Superior temporal gyrus (tissue), 1 donor: ENCODE results near the gene PRDM5.
A peak's percentile ranks its signal among the peaks of the same experiment; 100 is the strongest.
"Not testable (repeated sequence)": the region's sequence is repeated elsewhere in the genome, so short reads cannot be mapped to it uniquely, and the experiment has no call there.

ENCODE experiments used
- DNase-seq: peaks from one replicate; pipeline ENCODE4 v3.0.0-alpha.2; 2016; ENCODE audit errors: extremely low spot score

The PRDM5 gene

GRCh38 chr4:120754590-120754989 is 167.9 kb downstream of the PRDM5 start:
- no peak for DNase-seq

DNA sequence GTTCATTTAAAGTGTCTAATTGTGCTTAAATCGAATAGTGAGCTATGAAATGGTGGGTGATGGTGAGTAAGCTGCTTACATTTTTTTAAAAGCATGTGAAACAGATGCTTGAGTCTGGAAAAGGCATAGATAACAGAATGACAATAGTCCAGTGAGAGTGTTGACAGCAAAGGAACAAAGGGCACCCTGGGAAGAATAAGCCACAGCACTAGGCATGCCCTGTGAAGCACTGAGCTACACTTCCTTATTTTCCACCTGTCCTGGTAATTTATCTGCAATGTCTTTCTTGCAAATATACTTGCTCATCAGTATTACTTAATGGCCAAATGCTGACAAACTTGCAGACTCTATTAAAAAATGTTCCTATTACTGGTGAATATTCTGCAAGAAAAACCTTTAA is 168.7 kb downstream of the PRDM5 start:
- DNase-seq, result no peak

DNA sequence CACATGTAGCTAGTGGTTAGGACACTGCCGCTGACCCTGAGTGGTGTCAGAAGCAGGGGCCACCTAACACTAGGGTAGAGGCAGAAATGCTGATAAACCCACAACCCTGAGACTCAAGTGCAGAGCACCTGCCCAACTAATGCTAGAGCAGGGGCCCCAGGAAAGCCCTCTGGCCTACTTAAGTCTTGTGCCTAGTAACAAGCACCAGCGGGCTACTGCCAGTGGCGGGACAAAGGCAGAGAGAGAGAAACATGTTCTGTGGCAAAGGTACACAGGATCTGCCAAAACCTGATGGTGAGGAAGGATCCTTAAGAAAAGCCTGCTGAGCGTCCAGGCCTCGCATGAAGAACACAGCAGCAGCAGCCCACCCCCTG is 172.4 kb downstream of the PRDM5 start:
- no peak for DNase-seq

- no peak for DNase-seq
Measured at GRCh38 chr4:120749445-120750151, 172.9 kb downstream of the PRDM5 start.

DNA sequence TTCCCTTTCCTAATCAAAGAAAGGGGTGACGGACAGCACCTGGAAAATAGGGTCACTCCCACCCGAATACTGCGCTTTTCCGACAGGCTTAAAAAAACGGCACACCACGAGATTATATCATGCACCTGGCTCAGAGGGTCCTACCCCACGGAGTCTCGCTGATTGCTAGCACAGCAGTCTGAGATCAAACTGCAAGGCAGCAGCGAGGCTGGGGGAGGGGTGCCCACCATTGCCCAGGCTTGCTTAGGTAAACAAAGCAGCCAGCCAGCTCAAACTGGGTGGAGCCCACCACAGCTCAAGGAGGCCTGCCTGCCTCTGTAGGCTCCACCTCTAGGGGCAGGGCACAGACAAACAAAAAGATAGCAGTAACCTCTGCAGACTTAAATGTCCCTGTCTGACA is 180.9 kb downstream of the PRDM5 start:
- DNase-seq, result not testable (repeated sequence)

GRCh38 chr4:120736312-120736711 is 186.2 kb downstream of the PRDM5 start:
- no peak for DNase-seq

DNA sequence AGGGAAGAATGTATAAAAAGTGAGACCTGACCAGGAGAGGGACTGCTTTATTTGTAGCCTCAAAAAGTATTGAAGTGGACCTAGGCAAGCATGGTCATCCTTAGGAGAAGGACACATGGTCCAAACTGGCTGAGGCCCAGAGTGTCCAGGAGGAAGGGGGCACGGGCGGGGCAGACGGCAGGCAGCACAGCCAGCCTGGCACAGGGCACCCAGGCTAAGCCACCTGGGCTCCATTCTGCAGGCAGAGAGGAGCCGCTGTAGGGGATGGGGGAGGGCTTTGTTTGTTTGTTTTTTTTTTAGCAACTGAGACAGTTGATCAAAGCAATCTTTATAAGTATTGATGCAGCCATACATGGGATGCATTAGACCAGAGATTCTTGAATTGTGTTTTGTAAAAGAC is 188.6 kb downstream of the PRDM5 start:
- no peak for DNase-seq

DNA sequence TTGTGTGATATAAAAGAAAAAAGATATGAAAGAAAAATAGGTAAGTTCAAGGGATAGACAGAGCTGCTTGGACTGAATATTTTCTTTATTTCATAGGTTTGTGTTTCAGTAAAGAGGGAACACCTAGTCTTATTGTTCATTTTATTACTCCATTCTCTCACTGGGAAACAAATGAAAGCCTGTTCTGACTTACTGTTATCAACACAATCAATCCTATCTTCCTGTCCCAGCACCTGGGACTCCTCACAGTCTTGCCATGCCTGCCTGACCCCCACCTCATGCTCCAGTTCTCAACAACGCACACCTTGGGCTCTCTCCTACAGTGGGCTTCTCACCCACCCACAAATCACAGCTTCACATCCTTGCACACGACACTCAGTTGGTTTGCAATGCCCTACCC is 189.5 kb downstream of the PRDM5 start:
- no peak for DNase-seq

DNA sequence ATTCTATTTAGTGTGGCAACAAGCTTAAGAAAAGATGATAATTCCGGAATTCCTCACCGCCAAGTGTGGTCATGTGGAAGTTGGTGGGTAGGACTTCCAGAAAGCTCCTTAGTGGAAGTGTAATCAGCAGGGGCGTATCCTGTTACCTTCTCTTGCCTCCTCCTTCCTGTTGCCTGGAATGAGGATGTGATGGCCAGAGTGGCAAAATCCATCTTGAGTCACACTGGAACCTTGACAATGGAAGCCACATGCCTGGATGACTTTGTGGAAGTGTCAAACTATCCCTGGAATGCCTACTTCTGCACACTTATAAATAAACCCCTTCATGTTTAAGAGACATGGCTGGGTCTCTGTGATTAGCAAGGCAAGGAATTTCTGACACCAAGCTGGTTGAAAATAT is 191.0 kb downstream of the PRDM5 start:
- DNase-seq, result no peak

- DNase-seq, result no peak
Measured at GRCh38 chr4:120730777-120731320, 191.7 kb downstream of the PRDM5 start.

- DNase-seq, result no peak
Measured at GRCh38 chr4:120728892-120729675, 193.4 kb downstream of the PRDM5 start.

DNA sequence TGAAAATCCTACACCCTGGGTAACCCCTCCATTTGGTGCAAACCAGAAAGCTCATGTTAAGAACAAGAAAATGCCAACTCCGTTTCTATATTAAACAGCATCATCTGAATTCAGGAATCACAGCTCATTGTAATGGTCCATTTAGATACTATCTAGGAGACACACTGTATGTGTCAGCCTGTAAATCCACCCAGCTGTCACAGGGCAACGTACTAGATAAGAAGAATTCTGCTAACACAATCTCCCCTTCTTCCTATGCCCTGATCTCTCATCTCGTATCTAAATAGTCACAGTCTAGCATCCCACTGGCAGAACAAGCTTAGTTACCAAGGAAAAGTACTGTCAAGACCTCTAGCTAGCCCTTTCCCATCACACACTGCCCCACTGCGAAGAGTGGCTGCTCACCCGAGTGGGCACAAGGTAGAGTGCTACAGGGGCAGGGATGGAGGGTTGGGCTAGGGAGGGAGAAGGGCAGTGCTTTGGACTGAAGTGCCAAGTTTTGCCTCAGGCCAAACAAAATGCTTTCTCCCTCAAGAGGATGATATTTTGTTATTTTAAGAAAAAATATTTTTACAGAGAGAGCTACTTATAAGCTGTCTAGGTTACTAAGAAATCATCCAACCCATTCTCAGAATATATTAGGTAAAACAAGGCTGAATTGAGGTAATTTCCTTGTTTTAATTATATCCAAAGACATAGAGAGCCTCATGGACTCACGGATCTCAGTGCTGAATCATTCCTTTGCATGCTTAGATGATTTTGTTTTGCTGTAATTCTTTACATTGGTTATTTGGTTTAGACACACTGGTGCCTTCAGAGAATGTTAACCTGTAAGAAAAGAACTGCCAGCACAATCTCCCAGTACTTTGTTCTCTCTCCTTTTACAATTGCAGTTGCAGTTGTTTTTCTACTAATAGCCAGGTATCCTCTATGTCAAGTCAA is 196.6 kb downstream of the PRDM5 start:
- DNase-seq, result no peak

- DNase-seq, result no peak
Measured at GRCh38 chr4:120724656-120725055, 197.9 kb downstream of the PRDM5 start.

GRCh38 chr4:120723986-120724385 is 198.5 kb downstream of the PRDM5 start:
- no peak for DNase-seq

- DNase-seq, result no peak
Measured at GRCh38 chr4:120723105-120723504, 199.4 kb downstream of the PRDM5 start.

DNA sequence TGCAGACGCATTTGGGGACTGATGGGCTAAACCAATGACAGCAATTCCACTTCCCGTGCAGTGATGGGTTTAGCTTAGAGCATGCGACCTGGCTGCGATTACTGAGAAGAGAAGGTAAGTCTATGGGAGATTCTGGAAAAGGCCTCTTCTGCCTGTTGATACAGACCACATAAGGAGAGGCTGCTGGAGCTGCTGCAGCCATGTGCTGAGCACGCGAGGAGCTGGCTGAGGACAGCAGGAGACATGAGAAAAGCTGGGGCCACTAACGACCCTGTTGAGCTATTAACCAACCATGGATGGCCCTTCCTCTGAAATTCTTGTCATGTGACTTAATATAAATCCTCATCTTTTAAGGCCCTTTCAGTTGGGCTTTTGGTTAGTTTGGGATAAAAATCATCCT is 199.9 kb downstream of the PRDM5 start:
- DNase-seq, result no peak

GRCh38 chr4:120720354-120720934 is 202.1 kb downstream of the PRDM5 start:
- no peak for DNase-seq

- peak; percentile 42 for DNase-seq
Measured at GRCh38 chr4:120718979-120719566, 203.5 kb downstream of the PRDM5 start.

GRCh38 chr4:120716346-120716745 is 206.2 kb downstream of the PRDM5 start:
- no peak for DNase-seq

- DNase-seq, result no peak
Measured at GRCh38 chr4:120714417-120715010, 208.0 kb downstream of the PRDM5 start.

- DNase-seq, result no peak
Measured at GRCh38 chr4:120709991-120710390, 212.5 kb downstream of the PRDM5 start.
